Astrocyte of the cerebellum (primary cell): ENCODE results near the gene SRGAP3.

Experiments used
- DNase-seq: peaks from one replicate; pipeline ENCODE4 v3.0.0-alpha.2; 2011; ENCODE audit warnings: low read depth
- H3K4me3 ChIP-seq: 2 replicates; pipeline ENCODE4 v1.5.1; 2011; ENCODE audit warnings: mild to moderate bottlenecking, low read depth, low read length, moderate library complexity
- in situ Hi-C: cut with HindIII; loops from 2 replicates; pipeline ENCODE4 v1.10.0; 2017; ENCODE audit warnings: low sequenced_read_pairs
- TF ChIP-seq, protein P1 (sequence below): IDR thresholded peaks from 2 replicates; pipeline ENCODE4 v1.5.1; 2012; ENCODE audit warnings: low read length, low read depth, moderate library complexity, mild to moderate bottlenecking; ENCODE audit errors: missing control alignments

The SRGAP3 gene

DNA sequence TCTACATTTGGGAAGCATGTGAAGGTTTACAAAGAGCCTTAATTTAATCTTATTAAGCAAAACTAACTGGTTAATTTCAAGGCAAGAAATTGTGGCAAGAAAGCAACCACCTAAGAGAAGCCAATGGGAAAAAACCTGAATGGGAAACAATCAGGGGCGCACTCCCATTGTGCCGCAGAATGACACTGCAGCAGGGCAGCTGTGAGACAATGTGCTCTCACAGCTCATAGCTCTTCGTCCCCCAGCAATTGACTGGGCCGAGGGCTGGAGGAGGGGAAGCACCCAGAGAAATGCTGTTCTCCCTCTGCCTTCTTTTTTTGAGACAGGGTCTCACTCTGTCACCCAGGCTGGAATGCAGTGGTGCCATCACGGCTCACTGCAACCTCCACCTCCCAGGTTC lies 192.9 kb downstream of the SRGAP3 start:
- TF ChIP-seq, protein P1, sequence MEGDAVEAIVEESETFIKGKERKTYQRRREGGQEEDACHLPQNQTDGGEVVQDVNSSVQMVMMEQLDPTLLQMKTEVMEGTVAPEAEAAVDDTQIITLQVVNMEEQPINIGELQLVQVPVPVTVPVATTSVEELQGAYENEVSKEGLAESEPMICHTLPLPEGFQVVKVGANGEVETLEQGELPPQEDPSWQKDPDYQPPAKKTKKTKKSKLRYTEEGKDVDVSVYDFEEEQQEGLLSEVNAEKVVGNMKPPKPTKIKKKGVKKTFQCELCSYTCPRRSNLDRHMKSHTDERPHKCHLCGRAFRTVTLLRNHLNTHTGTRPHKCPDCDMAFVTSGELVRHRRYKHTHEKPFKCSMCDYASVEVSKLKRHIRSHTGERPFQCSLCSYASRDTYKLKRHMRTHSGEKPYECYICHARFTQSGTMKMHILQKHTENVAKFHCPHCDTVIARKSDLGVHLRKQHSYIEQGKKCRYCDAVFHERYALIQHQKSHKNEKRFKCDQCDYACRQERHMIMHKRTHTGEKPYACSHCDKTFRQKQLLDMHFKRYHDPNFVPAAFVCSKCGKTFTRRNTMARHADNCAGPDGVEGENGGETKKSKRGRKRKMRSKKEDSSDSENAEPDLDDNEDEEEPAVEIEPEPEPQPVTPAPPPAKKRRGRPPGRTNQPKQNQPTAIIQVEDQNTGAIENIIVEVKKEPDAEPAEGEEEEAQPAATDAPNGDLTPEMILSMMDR: no peak
- in situ Hi-C loops: no loop called here
- DNase-seq: no peak

DNA sequence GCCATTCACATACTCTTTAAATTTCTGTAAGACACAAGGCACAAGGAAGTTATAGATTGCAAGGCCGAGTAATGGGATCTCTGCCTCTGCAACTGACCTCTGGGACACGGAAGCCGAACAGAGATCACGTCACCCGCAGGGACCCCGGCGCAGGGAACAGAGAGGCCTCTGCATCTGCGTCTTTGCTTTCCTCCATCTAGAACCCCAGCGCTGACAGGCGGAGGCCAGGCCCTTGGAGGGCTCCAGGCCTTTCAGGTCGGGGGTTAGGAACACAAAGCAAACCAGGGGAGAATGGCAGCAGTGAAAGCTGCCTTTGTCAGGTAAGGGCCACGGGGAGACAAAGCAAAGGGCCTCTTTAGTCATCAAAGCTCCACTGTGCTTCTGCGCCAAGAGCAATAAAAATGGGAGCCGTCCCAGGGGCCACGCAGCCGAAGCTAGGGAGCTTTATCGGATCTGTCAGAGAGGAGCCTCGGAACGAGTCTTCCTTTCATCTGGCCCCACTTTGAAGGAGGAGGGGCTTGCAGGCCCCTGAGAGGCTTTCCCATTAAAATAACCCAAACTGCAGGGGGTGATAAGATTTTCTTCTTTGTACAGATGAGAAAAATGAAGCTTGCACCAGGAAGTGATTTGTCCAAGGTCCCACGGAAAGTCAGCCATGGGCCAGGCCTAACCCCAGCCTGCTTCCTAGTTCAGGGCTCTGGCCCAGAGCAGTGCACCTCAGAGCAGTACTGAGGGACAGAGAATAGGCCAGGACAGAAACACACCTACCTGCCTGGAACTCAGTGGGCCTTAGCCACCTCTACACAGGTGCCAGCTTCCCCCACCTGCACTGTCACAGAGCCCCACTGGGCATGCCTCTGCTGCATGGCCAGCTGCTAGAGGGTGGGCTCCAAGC lies 201.7 kb downstream of the SRGAP3 start:
- no peak for DNase-seq
- in situ Hi-C loops: no loop called here
- TF ChIP-seq, protein P1: no peak

More for the DNA sequence above, 192.9 kb downstream of the SRGAP3 start:
- H3K4me3 ChIP-seq: no peak overlapping the region

DNA sequence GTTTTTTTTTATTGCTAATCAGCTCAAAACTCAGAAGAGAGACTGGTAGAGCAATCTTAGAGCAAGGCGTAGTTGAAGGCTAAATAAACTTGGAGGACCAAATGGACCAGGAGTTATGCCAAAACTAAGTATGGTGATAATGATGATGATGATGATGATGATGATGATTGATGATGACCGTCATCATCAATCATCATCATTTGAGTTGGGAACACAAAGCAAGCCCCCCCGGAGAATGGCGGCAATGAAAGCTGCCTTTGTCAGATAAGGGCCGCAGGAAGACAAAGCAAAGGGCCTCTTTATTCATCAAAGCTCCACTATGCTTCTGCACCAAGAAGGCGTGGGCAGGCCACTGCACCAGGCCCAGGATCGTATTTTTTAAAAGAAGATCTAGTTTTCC lies 204.1 kb downstream of the SRGAP3 start:
- no peak for DNase-seq
- H3K4me3 ChIP-seq: no peak overlapping the region
- in situ Hi-C loops: no loop called here
- TF ChIP-seq, protein P1: no peak

More for the DNA sequence above, 201.7 kb downstream of the SRGAP3 start:
- H3K4me3 ChIP-seq: no peak overlapping the region

DNA sequence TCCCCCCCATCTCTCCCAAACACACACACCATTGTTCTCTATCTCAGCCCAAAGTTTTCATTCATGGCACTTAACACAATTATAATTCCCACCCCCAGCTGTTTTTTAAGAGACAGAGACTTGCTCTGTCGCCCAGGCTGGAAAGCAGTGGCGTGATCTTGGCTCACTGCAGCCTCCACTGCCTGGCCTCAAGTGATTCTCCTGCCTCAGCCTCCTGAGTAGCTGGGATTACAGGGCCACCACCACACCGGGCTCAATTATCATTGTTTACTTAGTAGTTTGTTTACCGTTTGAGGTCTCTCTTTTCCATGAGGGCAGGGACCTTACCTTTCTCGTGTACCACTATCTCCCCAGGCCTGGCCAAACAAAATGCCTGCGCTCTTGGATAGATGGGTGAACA lies 206.4 kb downstream of the SRGAP3 start:
- TF ChIP-seq, protein P1: no peak
- H3K4me3 ChIP-seq: no peak overlapping the region
- DNase-seq: no peak
- in situ Hi-C loops: no loop called here

DNA sequence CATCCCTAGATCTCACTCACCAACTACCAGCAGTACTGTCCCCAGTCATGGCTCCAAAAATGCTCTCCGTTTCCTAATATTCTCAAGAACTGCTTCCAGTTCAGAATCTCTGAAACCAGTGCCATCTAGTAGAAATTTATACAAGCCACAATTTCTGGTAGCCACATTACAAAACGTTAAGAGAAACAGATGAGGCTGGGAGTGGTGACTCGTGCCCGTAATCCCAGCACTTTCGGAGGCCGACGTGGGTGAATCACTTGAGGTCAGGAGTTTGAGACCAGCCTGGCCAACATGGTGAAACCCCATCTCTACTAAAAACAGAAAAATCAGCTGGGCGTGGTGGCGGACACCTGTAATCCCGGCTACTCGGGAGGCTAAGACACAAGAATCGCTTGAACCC lies 207.8 kb downstream of the SRGAP3 start:
- in situ Hi-C loops: no loop called here
- H3K4me3 ChIP-seq: no peak overlapping the region
- no peak for DNase-seq
- TF ChIP-seq, protein P1: no peak

DNA sequence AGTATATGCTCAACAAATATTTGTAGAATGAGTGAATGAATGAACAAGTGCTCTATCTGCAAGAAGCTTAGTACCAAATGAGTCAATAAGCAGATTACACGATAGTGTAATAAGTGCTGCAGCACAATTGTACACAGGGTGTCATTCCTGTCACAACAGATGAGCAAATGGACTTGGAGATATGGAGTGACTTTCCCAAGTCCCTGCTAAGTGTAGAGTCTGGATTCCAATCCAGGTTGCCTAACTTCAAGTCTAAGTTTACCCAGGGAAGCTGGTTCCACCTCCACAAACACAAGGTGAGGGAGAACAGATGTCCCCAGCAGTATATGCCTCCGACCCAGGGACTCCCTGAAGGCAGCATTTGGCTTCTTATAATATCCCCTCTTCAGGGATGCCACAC lies 208.4 kb downstream of the SRGAP3 start:
- DNase-seq: no peak
- no peak overlapping the region for H3K4me3 ChIP-seq
- in situ Hi-C loops: no loop called here
- TF ChIP-seq, protein P1: no peak
